Erythroblast (primary cell): ENCODE data around the gene PAX2.

ENCODE experiments used
- DNase-seq, 2 experiments: peaks; one replicate each; lab custom pipeline; 2025; lab: John Stamatoyannopoulos, UW
- GATA1 ChIP-seq: IDR thresholded peaks from 2 replicates; pipeline ENCODE4 v1.6.1; 2011; ENCODE audit warnings: low read depth, mild to moderate bottlenecking, control low read depth, low read length, moderate library complexity
- POLR2A ChIP-seq: IDR thresholded peaks from 2 replicates; pipeline ENCODE4 v1.6.1; 2011; ENCODE audit warnings: mild to moderate bottlenecking, low read length

PAX2 gene

GRCh38 chr10:100739517-100740368 lies 5.6 kb upstream of the PAX2 start:
- no peak for TF ChIP-seq POLR2A
- no peak for TF ChIP-seq GATA1
- no peak for DNase-seq

DNA sequence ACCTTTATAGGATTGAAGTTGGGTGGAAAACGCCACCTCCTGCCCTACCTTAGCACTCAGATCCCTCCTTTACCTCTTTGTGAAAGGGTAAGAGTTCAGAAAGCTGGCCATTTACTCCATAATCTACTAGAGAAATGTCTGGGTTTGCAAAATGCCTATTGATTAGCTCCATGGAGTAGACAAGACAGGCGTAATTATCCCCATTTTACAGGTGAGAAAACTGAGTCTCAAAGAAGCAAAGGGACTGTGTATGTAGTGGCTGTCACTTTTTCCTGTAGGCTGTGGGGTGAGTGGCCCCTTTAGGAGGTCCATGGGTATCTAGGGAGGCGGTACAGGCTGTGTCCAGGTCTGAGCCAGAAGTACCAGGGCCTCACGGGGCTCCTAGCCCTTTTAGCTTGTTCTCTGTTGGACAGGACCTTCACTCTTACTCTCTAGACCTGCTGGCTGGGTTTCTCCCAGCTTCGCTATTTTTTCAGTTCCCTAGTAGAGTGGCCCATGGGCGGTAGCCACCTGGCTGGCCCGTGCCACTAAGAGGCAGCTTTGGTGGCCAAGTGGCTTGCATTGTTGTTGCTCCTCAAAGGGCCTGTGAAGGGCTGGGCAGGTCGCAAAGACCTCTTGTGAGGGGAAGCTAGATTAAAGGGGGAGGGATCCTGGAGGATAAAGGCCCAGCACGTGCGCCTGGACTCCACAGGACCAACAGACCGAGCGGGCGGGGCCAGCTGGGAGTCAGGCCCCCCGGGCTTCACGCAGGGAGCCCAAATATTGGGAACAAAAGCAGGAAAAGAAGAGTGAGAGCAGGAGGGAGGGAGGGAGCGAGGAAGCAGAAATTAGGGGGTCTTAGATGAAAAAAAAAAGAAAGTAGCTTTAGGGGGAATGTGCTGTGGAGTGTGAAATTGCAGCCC lies 4.7 kb upstream of the PAX2 start:
- DNase-seq, result no peak
- TF ChIP-seq POLR2A, result no peak
- TF ChIP-seq GATA1, result no peak

- TF ChIP-seq POLR2A (no peak), GATA1 (no peak)
- DNase-seq, result no peak
Measured at GRCh38 chr10:100741378-100742075, 3.9 kb upstream of the PAX2 start.

- DNase-seq, result no peak
- TF ChIP-seq POLR2A (no peak), GATA1 (no peak)
Measured at GRCh38 chr10:100742076-100742771, 3.2 kb upstream of the PAX2 start.

- no peak for DNase-seq
- TF ChIP-seq GATA1 (no peak), POLR2A (no peak)
Measured at GRCh38 chr10:100742936-100743335, 2.4 kb upstream of the PAX2 start.

- peak; percentile 73 to 81 for DNase-seq
Measured at GRCh38 chr10:100743626-100744135, 1.7 kb upstream of the PAX2 start.

GRCh38 chr10:100744136-100744986 lies 1.0 kb upstream of the PAX2 start:
- TF ChIP-seq POLR2A (no peak), GATA1 (no peak)
- no peak for DNase-seq

More at GRCh38 chr10:100743626-100744135, 1.7 kb upstream of the PAX2 start:
- TF ChIP-seq POLR2A (no peak), GATA1 (no peak)

DNA sequence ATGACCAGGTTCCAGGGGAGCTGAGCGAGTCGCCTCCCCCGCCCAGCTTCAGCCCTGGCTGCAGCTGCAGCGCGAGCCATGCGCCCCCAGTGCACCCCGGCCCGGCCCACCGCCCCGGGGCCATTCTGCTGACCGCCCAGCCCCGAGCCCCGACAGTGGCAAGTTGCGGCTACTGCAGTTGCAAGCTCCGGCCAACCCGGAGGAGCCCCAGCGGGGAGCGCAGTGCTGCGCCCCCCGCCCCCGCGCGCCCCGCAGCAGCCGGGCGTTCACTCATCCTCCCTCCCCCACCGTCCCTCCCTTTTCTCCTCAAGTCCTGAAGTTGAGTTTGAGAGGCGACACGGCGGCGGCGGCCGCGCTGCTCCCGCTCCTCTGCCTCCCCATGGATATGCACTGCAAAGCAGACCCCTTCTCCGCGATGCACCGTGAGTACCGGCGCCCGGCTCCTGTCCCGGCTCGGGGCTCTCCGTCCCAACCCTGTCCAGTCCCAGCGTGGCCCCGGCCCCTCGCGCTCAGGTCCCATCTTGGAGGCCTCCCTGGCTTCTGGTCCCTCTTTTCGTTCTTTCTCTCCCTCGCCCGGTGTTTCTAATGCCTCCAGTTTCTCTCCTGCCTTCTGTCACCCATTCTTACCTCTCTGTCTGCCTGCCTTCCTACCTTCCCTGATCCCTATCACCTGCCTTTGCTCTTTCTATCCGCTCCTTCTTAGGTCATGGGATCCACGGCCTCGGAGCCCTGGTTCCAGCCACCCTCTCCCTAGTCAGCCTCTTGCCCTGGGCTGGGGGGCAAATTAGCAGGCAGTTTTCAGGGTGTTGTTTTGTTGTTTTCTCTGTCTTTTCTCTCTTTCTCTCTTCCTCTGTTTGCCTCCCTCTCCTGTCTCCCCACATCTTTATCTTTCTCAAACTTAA lies 751 bp downstream of the PAX2 start:
- no peak for DNase-seq
- TF ChIP-seq POLR2A (no peak), GATA1 (no peak)

GRCh38 chr10:100746784-100747455 lies 1.5 kb downstream of the PAX2 start:
- DNase-seq, result no peak
- TF ChIP-seq POLR2A (no peak), GATA1 (no peak)

GRCh38 chr10:100747456-100748230 lies 2.3 kb downstream of the PAX2 start:
- no peak for DNase-seq

More at GRCh38 chr10:100747456-100748230, 2.3 kb downstream of the PAX2 start:
- TF ChIP-seq GATA1 (no peak), POLR2A (no peak)
